Kidney epithelial cell (primary cell): ENCODE data around the gene CDH12. TPM values are rescaled to one million over a fixed set of nuclear protein-coding genes. Genes with fewer than 3 reads are reported as not detected.

Experiments
- DNase-seq: peaks from one replicate; pipeline ENCODE4 v3.0.0-alpha.2; 2010; ENCODE audit warnings: low read depth
- H3K27me3 ChIP-seq: 2 replicates; pipeline ENCODE4 v1.6.0; 2011; ENCODE audit warnings: low read length; ENCODE audit not compliant: control insufficient read depth, insufficient read depth
- H3K36me3 ChIP-seq: 2 replicates; pipeline ENCODE4 v1.5.1; 2011; ENCODE audit warnings: low read length; ENCODE audit not compliant: control insufficient read depth, insufficient read depth
- H3K4me3 ChIP-seq: 2 replicates; pipeline ENCODE4 v1.5.1; 2011; ENCODE audit warnings: low read depth, mild to moderate bottlenecking, control low read depth, low read length
- total RNA-seq: library from RNA; depleted of rRNA; stranded (reverse); fragments of >200 nt; gene quantifications from 2 replicates; pipeline ENCODE4 v1.2.3, GENCODE V29; 2015
- TF ChIP-seq, protein P1 (sequence below): IDR thresholded peaks from 2 replicates; pipeline ENCODE4 v1.5.1; 2011; ENCODE audit warnings: mild to moderate bottlenecking, moderate library complexity, low read length, control low read depth, inconsistent platforms; ENCODE audit not compliant: insufficient read depth, poor library complexity, severe bottlenecking

The CDH12 gene
- total RNA-seq, 1 donor from 2014 or later, result not detected

GRCh38 chr5:21709770-21710169 is 1143.4 kb downstream of the CDH12 start:
- Histone ChIP-seq H3K4me3 (no peak overlapping the region), H3K27me3 (no peaks in the 10 kb centered on the region), H3K36me3 (no peaks in the 10 kb centered on the region)
- DNase-seq, result no peak
- TF ChIP-seq, protein P1, sequence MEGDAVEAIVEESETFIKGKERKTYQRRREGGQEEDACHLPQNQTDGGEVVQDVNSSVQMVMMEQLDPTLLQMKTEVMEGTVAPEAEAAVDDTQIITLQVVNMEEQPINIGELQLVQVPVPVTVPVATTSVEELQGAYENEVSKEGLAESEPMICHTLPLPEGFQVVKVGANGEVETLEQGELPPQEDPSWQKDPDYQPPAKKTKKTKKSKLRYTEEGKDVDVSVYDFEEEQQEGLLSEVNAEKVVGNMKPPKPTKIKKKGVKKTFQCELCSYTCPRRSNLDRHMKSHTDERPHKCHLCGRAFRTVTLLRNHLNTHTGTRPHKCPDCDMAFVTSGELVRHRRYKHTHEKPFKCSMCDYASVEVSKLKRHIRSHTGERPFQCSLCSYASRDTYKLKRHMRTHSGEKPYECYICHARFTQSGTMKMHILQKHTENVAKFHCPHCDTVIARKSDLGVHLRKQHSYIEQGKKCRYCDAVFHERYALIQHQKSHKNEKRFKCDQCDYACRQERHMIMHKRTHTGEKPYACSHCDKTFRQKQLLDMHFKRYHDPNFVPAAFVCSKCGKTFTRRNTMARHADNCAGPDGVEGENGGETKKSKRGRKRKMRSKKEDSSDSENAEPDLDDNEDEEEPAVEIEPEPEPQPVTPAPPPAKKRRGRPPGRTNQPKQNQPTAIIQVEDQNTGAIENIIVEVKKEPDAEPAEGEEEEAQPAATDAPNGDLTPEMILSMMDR, result no peak

DNA sequence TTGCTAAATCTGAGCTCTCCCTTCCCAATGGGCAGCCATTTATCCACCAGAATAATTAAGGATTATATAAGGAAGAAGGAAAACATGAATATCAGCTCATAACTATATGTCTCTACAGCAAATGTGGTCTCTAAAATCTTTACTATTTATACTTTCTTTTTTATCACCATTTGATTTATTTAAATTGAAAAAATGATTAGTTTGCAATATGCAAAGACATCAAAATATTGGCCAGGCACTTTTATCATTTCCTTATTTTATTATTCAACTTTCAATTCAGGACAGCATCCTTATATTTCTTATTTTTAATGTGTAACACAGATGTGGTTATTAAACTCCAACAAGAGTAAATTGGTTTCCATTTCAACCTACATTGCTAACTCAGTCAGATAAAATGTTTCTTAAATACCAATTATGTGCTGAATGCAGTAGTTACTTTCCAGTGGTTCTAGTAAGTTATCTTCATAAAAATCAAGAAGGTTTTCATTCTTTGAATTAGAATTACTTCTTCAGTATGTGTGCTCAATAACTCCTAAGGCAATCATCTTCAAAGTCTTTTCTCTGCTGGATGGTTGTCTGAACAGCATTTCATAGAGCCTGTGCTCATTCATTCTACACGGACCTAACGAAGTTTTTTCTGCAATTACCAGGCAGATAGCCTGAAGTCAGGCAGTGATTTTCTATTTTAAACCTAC is 1148.0 kb downstream of the CDH12 start:
- no peak for DNase-seq
- Histone ChIP-seq H3K27me3 (no peaks in the 10 kb centered on the region), H3K36me3 (no peaks in the 10 kb centered on the region), H3K4me3 (no peak overlapping the region)
- TF ChIP-seq, protein P1, result no peak

DNA sequence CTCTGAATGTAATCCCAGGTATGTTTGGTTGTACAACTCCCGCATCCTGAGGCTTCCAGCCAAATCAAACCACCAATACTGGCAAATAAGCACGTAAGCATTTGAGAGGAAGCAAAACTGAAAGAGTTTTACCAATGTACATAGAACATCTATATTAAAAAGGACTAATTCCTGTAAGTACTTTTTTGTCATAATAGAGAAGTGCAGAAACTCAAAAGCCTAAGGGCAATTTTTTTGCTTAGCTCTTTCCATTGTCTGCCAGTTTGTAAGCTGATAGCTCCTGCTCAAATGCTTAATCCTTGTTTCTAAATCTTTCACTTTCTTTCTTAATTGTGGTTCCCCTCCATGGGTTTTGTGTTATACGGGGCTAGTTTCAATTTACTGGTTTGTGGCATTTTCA is 1151.8 kb downstream of the CDH12 start:
- no peak overlapping the region for H3K4me3 ChIP-seq
- TF ChIP-seq, protein P1, result no peak
- no peak for DNase-seq
- no peaks in the 10 kb centered on the region for H3K27me3 ChIP-seq
- no peaks in the 10 kb centered on the region for H3K36me3 ChIP-seq
